Liver (tissue), 9 donors: Measurements from ENCODE around the gene SSRP1. TPM values are rescaled to one million over a fixed set of nuclear protein-coding genes. Genes with fewer than 3 reads are reported as not detected.

Source experiments
- DNase-seq: peaks from one replicate; pipeline ENCODE4 v3.0.0-alpha.2; 2017; ENCODE audit warnings: low spot score
- H3K27ac ChIP-seq, 2 donors: one replicate each; pipeline ENCODE4 v1.7.0; 2013; ENCODE audit warnings: inconsistent platforms in 2 of 2, low read length in 2 of 2, control low read depth in 1 of 2, low read depth in 1 of 2, mild to moderate bottlenecking in 1 of 2
- H3K27me3 ChIP-seq, 4 donors: one replicate each; pipeline versions ENCODE4 v1.6.1 to v1.7.0; 2013; ENCODE audit warnings: low read length in 3 of 4, inconsistent platforms in 1 of 4, mild to moderate bottlenecking in 1 of 4, moderate library complexity in 1 of 4; ENCODE audit not compliant: control insufficient read depth in 4 of 4, insufficient read depth in 4 of 4
- H3K36me3 ChIP-seq, 4 donors: one replicate each; pipeline versions ENCODE4 v1.6.1 to v1.7.0; 2013; ENCODE audit warnings: low read length in 3 of 4, mild to moderate bottlenecking in 3 of 4, low read depth in 1 of 4, moderate library complexity in 1 of 4; ENCODE audit not compliant: control insufficient read depth in 4 of 4, insufficient read depth in 3 of 4
- H3K4me1 ChIP-seq, 4 donors: one replicate each; pipeline versions ENCODE4 v1.6.1 to v1.7.0; 2013; ENCODE audit warnings: low read length in 3 of 4, mild to moderate bottlenecking in 3 of 4, moderate library complexity in 1 of 4; ENCODE audit not compliant: control insufficient read depth in 4 of 4, insufficient read depth in 4 of 4
- H3K4me3 ChIP-seq, 3 donors: one replicate each; pipeline versions ENCODE4 v1.6.1 to v1.7.0; 2013; ENCODE audit warnings: low read length in 3 of 3, control low read depth in 1 of 3, low read depth in 1 of 3, mild to moderate bottlenecking in 1 of 3
- H3K9ac ChIP-seq, 2 donors: one replicate each; pipeline ENCODE4 v1.7.0; 2013; ENCODE audit warnings: low read length in 2 of 2, mild to moderate bottlenecking in 2 of 2, moderate library complexity in 2 of 2, control low read depth in 1 of 2, low read depth in 1 of 2
- H3K9me3 ChIP-seq, 4 donors: one replicate each; pipeline versions ENCODE4 v1.6.1 to v1.7.0; 2013; ENCODE audit warnings: low read length in 3 of 4; ENCODE audit not compliant: control insufficient read depth in 4 of 4
- CTCF ChIP-seq: fragments of 150-350 bp; IDR thresholded peaks from 2 replicates; pipeline ENCODE4 v1.5.1; 2017; ENCODE audit warnings: improper control_type of control experiment, low read depth, low read length; ENCODE audit not compliant: missing input control
- EGR1 ChIP-seq, 2 donors: IDR thresholded peaks; 2 replicates each; pipeline ENCODE4 v1.6.1; 2016 to 2018; ENCODE audit warnings: antibody characterized with exemption in 2 of 2, low read depth in 2 of 2
- FOXA1 ChIP-seq: IDR thresholded peaks from 2 replicates; pipeline ENCODE4 v1.6.1; 2016; ENCODE audit warnings: antibody characterized with exemption
- FOXA2 ChIP-seq: IDR thresholded peaks from 2 replicates; pipeline ENCODE4 v1.6.1; 2016; ENCODE audit warnings: antibody characterized with exemption
- GABPA ChIP-seq, 2 donors: IDR thresholded peaks in 1 of 2; conservative IDR thresholded peaks in 1 of 2; 2 replicates each; pipeline ENCODE4 v1.6.1; 2016; ENCODE audit warnings: antibody characterized with exemption in 2 of 2, mild to moderate bottlenecking in 1 of 2, moderate library complexity in 1 of 2
- HNF4A ChIP-seq, 2 donors: conservative IDR thresholded peaks; 2 replicates each; pipeline ENCODE4 v1.6.1; 2016; ENCODE audit warnings: antibody characterized with exemption in 2 of 2, mild to moderate bottlenecking in 2 of 2
- HNF4G ChIP-seq: IDR thresholded peaks from 2 replicates; pipeline ENCODE4 v1.6.1; 2016; ENCODE audit warnings: antibody characterized with exemption
- JUND ChIP-seq, 2 donors: IDR thresholded peaks; 2 replicates each; pipeline ENCODE4 v1.6.1; 2016; ENCODE audit warnings: antibody characterized with exemption in 2 of 2
- MAX ChIP-seq: IDR thresholded peaks from 2 replicates; pipeline ENCODE4 v1.6.1; 2016; ENCODE audit warnings: antibody characterized with exemption
- NR2F2 ChIP-seq: IDR thresholded peaks from 2 replicates; pipeline ENCODE4 v1.6.1; 2016; ENCODE audit warnings: antibody characterized with exemption
- RAD21 ChIP-seq, 2 donors: IDR thresholded peaks; 2 replicates each; pipeline ENCODE4 v1.6.1; 2016; ENCODE audit warnings: antibody characterized with exemption in 2 of 2, mild to moderate bottlenecking in 2 of 2
- REST ChIP-seq: IDR thresholded peaks from 2 replicates; pipeline ENCODE4 v1.6.1; 2016; ENCODE audit warnings: antibody characterized with exemption, mild to moderate bottlenecking
- RXRA ChIP-seq, 2 donors: IDR thresholded peaks; 2 replicates each; pipeline ENCODE4 v1.6.1; 2017 to 2018; ENCODE audit warnings: antibody characterized with exemption in 2 of 2, mild to moderate bottlenecking in 1 of 2
- SP1 ChIP-seq: IDR thresholded peaks from 2 replicates; pipeline ENCODE4 v1.6.1; 2018; ENCODE audit warnings: antibody characterized with exemption, mild to moderate bottlenecking
- TAF1 ChIP-seq: conservative IDR thresholded peaks from 2 replicates; pipeline ENCODE4 v1.6.1; 2016; ENCODE audit warnings: antibody characterized with exemption, mild to moderate bottlenecking
- YY1 ChIP-seq: IDR thresholded peaks from 2 replicates; pipeline ENCODE4 v1.6.1; 2016; ENCODE audit warnings: antibody characterized with exemption, mild to moderate bottlenecking
- ZBTB33 ChIP-seq: IDR thresholded peaks from 2 replicates; pipeline ENCODE4 v1.6.1; 2016; ENCODE audit warnings: antibody characterized with exemption
- WGBS: extraction: QIAGEN DNeasy Blood & Tissue Kit; methylation state at CpG from one replicate; pipeline ENCODE4 v1.1.7; 2013; 5-methylcytosine and 5-hydroxymethylcytosine counted together
- polyA plus RNA-seq, 2 donors: library from polyadenylated mRNA; stranded (reverse) in 1 of 2; unstranded in 1 of 2; fragments of 200-250 nt in 1 of 2; fragments of >200 nt in 1 of 2; fragmentation: Nextera tagmentation in 1 of 2; extraction: Ambion mirVana in 1 of 2; gene quantifications; one replicate each; pipeline versions ENCODE4 v1.2.1 to v1.2.3, GENCODE V29; 2013 to 2015
- total RNA-seq, 2 donors: library from RNA; depleted of rRNA; stranded (reverse); fragments of >200 nt; gene quantifications; one replicate each; pipeline ENCODE4 v1.2.3, GENCODE V29; 2014
- TF ChIP-seq, protein P1 (sequence below): IDR thresholded peaks from 2 replicates; pipeline ENCODE4 v1.6.1; 2016; ENCODE audit warnings: antibody characterized with exemption
- donor health status: healthy.
- donor health status: healthy.
- donor health status: healthy.
- donor health status: healthy.
- donor health status: healthy.

Gene SSRP1
- total and polyA plus RNA-seq, 4 donors = 13.9 to 45.3 (median 28.4) TPM

DNA sequence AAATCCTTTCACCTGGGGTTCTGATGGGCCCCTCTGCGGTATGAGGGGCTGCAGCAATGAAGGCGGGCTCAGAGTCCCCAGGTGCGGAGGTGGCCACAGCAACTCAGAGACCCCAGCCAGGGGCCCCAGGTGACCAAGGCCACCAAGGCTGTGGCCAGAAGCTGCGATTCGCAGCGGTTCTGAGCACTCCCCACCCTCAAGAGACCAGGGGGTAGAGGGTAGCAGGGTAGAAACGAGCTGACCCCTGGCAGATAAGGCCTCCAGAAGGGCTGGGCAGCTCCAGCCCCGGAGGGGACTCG lies 11.9 kb downstream of the SSRP1 start (continued):
- TF ChIP-seq ZBTB33 (no peak), HNF4A (conservative IDR thresholded peaks at IDR 0.05) (no peak)

GRCh38 chr11:57323167-57323854 lies 12.4 kb downstream of the SSRP1 start:
- TF ChIP-seq EGR1 (IDR thresholded peaks at IDR 0.05; ENCODE audit: low read depth in 2 of 2) (no peak), RAD21 (IDR thresholded peaks at IDR 0.05) (no peak), RXRA (IDR thresholded peaks at IDR 0.05) (no peak)
- peaks cover 1 to 20% (median 6%) of the 10 kb centered on the region in 4 donors for H3K36me3 ChIP-seq
- no peaks in the 10 kb centered on the region for H3K9me3 ChIP-seq
- DNase-seq = no peak
- peak overlapping the region in 1 of 2 donors; percentile 56 for H3K9ac ChIP-seq
- H3K4me1 ChIP-seq = peaks cover 13 to 58% (median 49%) of the 10 kb centered on the region in 4 donors
- no peaks in the 10 kb centered on the region for H3K27me3 ChIP-seq
- peak overlapping the region; percentile 70 to 82 (median 70) for H3K4me3 ChIP-seq
- peak overlapping the region; percentile 82 to 87 for H3K27ac ChIP-seq
- 67% methylated on average over 3 of the region's 3 CpGs for WGBS

- no peak for DNase-seq
- H3K4me3 ChIP-seq = peak overlapping the region in 2 of 3 donors; percentile 37 to 47
- H3K9me3 ChIP-seq = no peaks in the 10 kb centered on the region
- H3K4me1 ChIP-seq = peaks cover 13 to 66% (median 50%) of the 10 kb centered on the region in 4 donors
- H3K27me3 ChIP-seq = no peaks in the 10 kb centered on the region
- peaks cover 2 to 14% (median 6%) of the 10 kb centered on the region in 4 donors for H3K36me3 ChIP-seq
- H3K9ac ChIP-seq = peak overlapping the region in 1 of 2 donors; percentile 17
- H3K27ac ChIP-seq = peak overlapping the region; percentile 82 to 87
- WGBS = 20% methylated on average over 13 of the region's 13 CpGs
- TF ChIP-seq JUND (IDR thresholded peaks at IDR 0.05) = peak; percentile 62 to 75
- TF ChIP-seq HNF4A (conservative IDR thresholded peaks at IDR 0.05) = peak; percentile 21 to 41
- TF ChIP-seq GABPA (IDR thresholded peaks at IDR 0.05 in 1 of 2, conservative IDR thresholded peaks at IDR 0.05 in 1 of 2) = peak in 1 of 2 donors; percentile 54
- no peak for TF ChIP-seq ZBTB33
- TF ChIP-seq REST = peak; percentile 83
- no peak for TF ChIP-seq HNF4G
- peak; percentile 70 for TF ChIP-seq SP1
- peak; percentile 15 to 36 for TF ChIP-seq EGR1 (IDR thresholded peaks at IDR 0.05; ENCODE audit: low read depth in 2 of 2)
- TF ChIP-seq CTCF = no peak
- no peak for TF ChIP-seq FOXA1
- TF ChIP-seq FOXA2 = no peak
- peak; percentile 55 for TF ChIP-seq YY1
- peak; percentile 55 for TF ChIP-seq NR2F2
- peak; percentile 9 for TF ChIP-seq MAX
- peak; percentile 28 for TF ChIP-seq TAF1
- peak; percentile 32 to 44 for TF ChIP-seq RAD21 (IDR thresholded peaks at IDR 0.05)
- TF ChIP-seq, protein P1, sequence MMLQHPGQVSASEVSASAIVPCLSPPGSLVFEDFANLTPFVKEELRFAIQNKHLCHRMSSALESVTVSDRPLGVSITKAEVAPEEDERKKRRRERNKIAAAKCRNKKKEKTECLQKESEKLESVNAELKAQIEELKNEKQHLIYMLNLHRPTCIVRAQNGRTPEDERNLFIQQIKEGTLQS = no peak
- peak; percentile 32 to 40 for TF ChIP-seq RXRA (IDR thresholded peaks at IDR 0.05)
Measured at GRCh38 chr11:57322256-57323166, 13.2 kb downstream of the SSRP1 start.
